CD4-positive, CD25-positive, alpha-beta regulatory T cell (primary cell): ENCODE data around the gene PPP1R9A. TPM values are rescaled to one million over a fixed set of nuclear protein-coding genes. Genes with fewer than 3 reads are reported as not detected.

Source experiments
- ATAC-seq, 2 donors: fragments of 150-1000 bp; cut with Tn5 transposase; one replicate each; pipeline ENCODE4 v1.10.0; 2021; ENCODE audit warnings: low read depth in 2 of 2, moderate number of reproducible peaks in 2 of 2, moderate library complexity in 1 of 2
- DNase-seq, 3 donors: peaks; one replicate each; pipeline versions ENCODE4 v3.0.0 to v3.0.0-alpha.2; 2012 to 2022; ENCODE audit warnings: mixed read lengths in 1 of 3
- H3K27ac ChIP-seq: one replicate; pipeline ENCODE4 v1.7.0; 2013; ENCODE audit warnings: mild to moderate bottlenecking, low read length; ENCODE audit not compliant: insufficient read depth, poor library complexity, severe bottlenecking
- H3K27me3 ChIP-seq: one replicate; pipeline ENCODE4 v1.7.0; 2013; ENCODE audit warnings: low read length; ENCODE audit not compliant: control insufficient read depth, insufficient read depth
- H3K36me3 ChIP-seq: one replicate; pipeline ENCODE4 v1.7.0; 2013; ENCODE audit warnings: mild to moderate bottlenecking, low read length, moderate library complexity; ENCODE audit not compliant: control insufficient read depth, insufficient read depth
- H3K4me1 ChIP-seq: 2 replicates; pipeline ENCODE4 v1.7.0; 2013; ENCODE audit warnings: mild to moderate bottlenecking, low read length; ENCODE audit not compliant: insufficient read depth, control insufficient read depth, poor library complexity, severe bottlenecking
- H3K4me3 ChIP-seq: one replicate; pipeline ENCODE4 v1.7.0; 2013; ENCODE audit warnings: low read depth, mild to moderate bottlenecking, low read length, moderate library complexity
- H3K9me3 ChIP-seq, 2 experiments: 1 replicate in 1 of 2; 2 replicates in 1 of 2; pipeline ENCODE4 v1.7.0; 2013; ENCODE audit warnings: low read length in 2 of 2, mild to moderate bottlenecking in 1 of 2, moderate library complexity in 1 of 2; ENCODE audit not compliant: control insufficient read depth in 2 of 2
- H3K27ac Mint-ChIP-seq, 3 donors: one replicate each; pipeline ENCODE4 v1.8.0; 2020 to 2022; ENCODE audit warnings: mild to moderate bottlenecking in 3 of 3, mixed read lengths in 3 of 3, moderate library complexity in 2 of 3
- H3K27me3 Mint-ChIP-seq: one replicate; pipeline ENCODE4 v1.8.0; 2022; ENCODE audit warnings: mild to moderate bottlenecking, mixed read lengths
- H3K36me3 Mint-ChIP-seq: one replicate; pipeline ENCODE4 v1.8.0; 2020; ENCODE audit warnings: mixed read lengths
- H3K4me1 Mint-ChIP-seq, 4 donors: one replicate each; pipeline ENCODE4 v1.8.0; 2020 to 2022; ENCODE audit warnings: mixed read lengths in 4 of 4, mild to moderate bottlenecking in 1 of 4
- H3K4me3 Mint-ChIP-seq, 4 donors: one replicate each; pipeline ENCODE4 v1.8.0; 2020 to 2022; ENCODE audit warnings: mild to moderate bottlenecking in 4 of 4, mixed read lengths in 4 of 4, moderate library complexity in 3 of 4
- H3K9me3 Mint-ChIP-seq, 7 donors: one replicate each; pipeline ENCODE4 v1.8.0; 2020 to 2022; ENCODE audit warnings: mixed read lengths in 7 of 7, mild to moderate bottlenecking in 3 of 7, moderate library complexity in 2 of 7
- polyA plus RNA-seq, 4 donors: library from polyadenylated mRNA; unstranded; fragments of 300-500 nt; fragmentation: Illumina TruSeq; gene quantifications; one replicate each; pipeline ENCODE4 v1.2.3, GENCODE V29; 2021
- total RNA-seq: library from RNA; stranded (reverse); gene quantifications from one replicate; pipeline ENCODE4 v1.2.3, GENCODE V29; 2022

PPP1R9A gene
- total and polyA plus RNA-seq, 5 donors from 2014 or later: not detected

- ATAC-seq: no peak
- no peaks in the 10 kb centered on the region for H3K4me1 ChIP-seq
- Mint-ChIP-seq H3K36me3 (no peaks in the 10 kb centered on the region), H3K4me3 (no peak overlapping the region), H3K9me3 (peaks cover 0 to 2% (median 0%) of the 10 kb centered on the region in 7 donors), H3K27me3 (no peaks in the 10 kb centered on the region), H3K27ac (no peak overlapping the region), H3K4me1 (peaks cover 6 to 10% (median 8%) of the 10 kb centered on the region in 4 donors)
- H3K27ac ChIP-seq: no peak overlapping the region
- H3K27me3 ChIP-seq: no peaks in the 10 kb centered on the region
- no peak overlapping the region for H3K4me3 ChIP-seq
- no peak for DNase-seq
- no peaks in the 10 kb centered on the region for H3K9me3 ChIP-seq
- H3K36me3 ChIP-seq: no peaks in the 10 kb centered on the region
Measured at GRCh38 chr7:95334447-95334846, 427.1 kb downstream of the PPP1R9A start.

GRCh38 chr7:95335093-95335492 lies 427.7 kb downstream of the PPP1R9A start:
- Histone ChIP-seq H3K4me3 (no peak overlapping the region), H3K9me3 (no peaks in the 10 kb centered on the region), H3K27ac (no peak overlapping the region), H3K27me3 (no peaks in the 10 kb centered on the region), H3K4me1 (no peaks in the 10 kb centered on the region), H3K36me3 (no peaks in the 10 kb centered on the region)
- no peaks in the 10 kb centered on the region for H3K27me3 Mint-ChIP-seq
- peaks cover 0 to 2% (median 0%) of the 10 kb centered on the region in 7 donors for H3K9me3 Mint-ChIP-seq
- DNase-seq (no peak), ATAC-seq (no peak)
- no peak overlapping the region for H3K4me3 Mint-ChIP-seq
- H3K27ac Mint-ChIP-seq: no peak overlapping the region
- no peaks in the 10 kb centered on the region for H3K36me3 Mint-ChIP-seq
- peaks cover 6 to 9% (median 8%) of the 10 kb centered on the region in 4 donors for H3K4me1 Mint-ChIP-seq

- Histone ChIP-seq H3K4me1 (no peaks in the 10 kb centered on the region), H3K36me3 (no peaks in the 10 kb centered on the region), H3K27me3 (no peaks in the 10 kb centered on the region), H3K4me3 (no peak overlapping the region), H3K27ac (no peak overlapping the region), H3K9me3 (no peaks in the 10 kb centered on the region)
- Mint-ChIP-seq H3K9me3 (peaks cover 0 to 4% (median 1%) of the 10 kb centered on the region in 7 donors), H3K36me3 (no peaks in the 10 kb centered on the region), H3K27ac (no peak overlapping the region), H3K4me3 (no peak overlapping the region), H3K4me1 (no peaks in the 10 kb centered on the region), H3K27me3 (peaks cover 5% of the 10 kb centered on the region)
- DNase-seq (no peak), ATAC-seq (no peak)
Measured at GRCh38 chr7:95338832-95339231, 431.4 kb downstream of the PPP1R9A start.

- ATAC-seq: no peak
Measured at GRCh38 chr7:95340491-95340890, 433.1 kb downstream of the PPP1R9A start.

GRCh38 chr7:95342029-95342428 lies 434.6 kb downstream of the PPP1R9A start:
- Mint-ChIP-seq H3K27me3 (peaks cover 5% of the 10 kb centered on the region), H3K4me1 (no peaks in the 10 kb centered on the region), H3K9me3 (peaks cover 0 to 4% (median 1%) of the 10 kb centered on the region in 7 donors), H3K36me3 (no peaks in the 10 kb centered on the region), H3K27ac (no peak overlapping the region), H3K4me3 (no peak overlapping the region)
- Histone ChIP-seq H3K4me1 (no peaks in the 10 kb centered on the region), H3K36me3 (no peaks in the 10 kb centered on the region), H3K4me3 (no peak overlapping the region), H3K27me3 (no peaks in the 10 kb centered on the region), H3K9me3 (no peaks in the 10 kb centered on the region), H3K27ac (no peak overlapping the region)
- ATAC-seq (no peak), DNase-seq (no peak)

More at GRCh38 chr7:95340491-95340890, 433.1 kb downstream of the PPP1R9A start:
- H3K27me3 Mint-ChIP-seq: peaks cover 5% of the 10 kb centered on the region
- Histone ChIP-seq H3K27me3 (no peaks in the 10 kb centered on the region), H3K9me3 (no peaks in the 10 kb centered on the region), H3K36me3 (no peaks in the 10 kb centered on the region), H3K4me1 (no peaks in the 10 kb centered on the region), H3K4me3 (no peak overlapping the region), H3K27ac (no peak overlapping the region)
- no peak overlapping the region for H3K4me3 Mint-ChIP-seq
- no peak overlapping the region for H3K27ac Mint-ChIP-seq
- H3K4me1 Mint-ChIP-seq: no peaks in the 10 kb centered on the region
- no peaks in the 10 kb centered on the region for H3K36me3 Mint-ChIP-seq
- no peak for DNase-seq
- H3K9me3 Mint-ChIP-seq: peaks cover 0 to 4% (median 1%) of the 10 kb centered on the region in 7 donors

- no peak overlapping the region for H3K4me3 ChIP-seq
- no peak for DNase-seq
- Mint-ChIP-seq H3K27ac (no peak overlapping the region), H3K9me3 (peaks cover 0 to 4% (median 0%) of the 10 kb centered on the region in 7 donors), H3K27me3 (peaks cover 5% of the 10 kb centered on the region), H3K36me3 (no peaks in the 10 kb centered on the region), H3K4me1 (no peaks in the 10 kb centered on the region), H3K4me3 (no peak overlapping the region)
- H3K27me3 ChIP-seq: no peaks in the 10 kb centered on the region
- H3K9me3 ChIP-seq: no peaks in the 10 kb centered on the region
- no peaks in the 10 kb centered on the region for H3K36me3 ChIP-seq
- H3K27ac ChIP-seq: no peak overlapping the region
- no peak for ATAC-seq
- no peaks in the 10 kb centered on the region for H3K4me1 ChIP-seq
Measured at GRCh38 chr7:95342642-95343307, 435.4 kb downstream of the PPP1R9A start.
